HEK293 (cell line): ENCODE results near the gene SYT5.

ENCODE experiments used
- ATF2 ChIP-seq: fragments of 450-650 bp; formaldehyde crosslinking; IDR thresholded peaks from 2 replicates; pipeline ENCODE4 v1.5.1; 2016; ENCODE audit warnings: missing biosample characterization, missing genetic modification characterization, low read depth
- REST ChIP-seq: fragments of 450-650 bp; formaldehyde crosslinking; IDR thresholded peaks from 2 replicates; pipeline ENCODE4 v1.5.1; 2016; ENCODE audit warnings: missing biosample characterization, missing genetic modification characterization
- YY1 ChIP-seq: fragments of 450-650 bp; formaldehyde crosslinking; IDR thresholded peaks from 2 replicates; pipeline ENCODE4 v1.5.1; 2018; ENCODE audit warnings: missing biosample characterization, missing genetic modification characterization
- ZBTB20 ChIP-seq: fragments of 450-650 bp; formaldehyde crosslinking; IDR thresholded peaks from 2 replicates; pipeline ENCODE4 v1.5.1; 2016; ENCODE audit warnings: missing biosample characterization, missing genetic modification characterization
- ZBTB49 ChIP-seq: fragments of 450-650 bp; formaldehyde crosslinking; IDR thresholded peaks from 2 replicates; pipeline ENCODE4 v1.5.1; 2016; ENCODE audit warnings: missing biosample characterization, missing genetic modification characterization, low read depth
- ZBTB7A ChIP-seq: fragments of 450-650 bp; formaldehyde crosslinking; IDR thresholded peaks from 2 replicates; pipeline ENCODE4 v1.5.1; 2016; ENCODE audit warnings: low read depth, missing biosample characterization, missing genetic modification characterization
- ZFP41 ChIP-seq: fragments of 450-650 bp; formaldehyde crosslinking; IDR thresholded peaks from 2 replicates; pipeline ENCODE4 v1.5.1; 2016; ENCODE audit warnings: missing biosample characterization, missing genetic modification characterization, borderline replicate concordance
- ZNF626 ChIP-seq: fragments of 450-650 bp; sonication (Bioruptor Pico); formaldehyde crosslinking; IDR thresholded peaks from 2 replicates; pipeline ENCODE4 v1.5.1; 2018; ENCODE audit warnings: missing biosample characterization, missing genetic modification characterization, inconsistent platforms
- TF ChIP-seq, protein P1 (sequence below): fragments of 450-650 bp; formaldehyde crosslinking; IDR thresholded peaks from 2 replicates; pipeline ENCODE4 v1.5.1; 2016; ENCODE audit warnings: missing biosample characterization, missing genetic modification characterization
- TF ChIP-seq, protein P2 (sequence below): fragments of 450-650 bp; formaldehyde crosslinking; IDR thresholded peaks from 2 replicates; pipeline ENCODE4 v1.5.1; 2016; ENCODE audit warnings: missing biosample characterization, missing genetic modification characterization
- TF ChIP-seq, protein P3 (sequence below): IDR thresholded peaks from 2 replicates; pipeline ENCODE4 v1.6.1; 2011; ENCODE audit warnings: mild to moderate bottlenecking, low read depth, low read length, borderline replicate concordance
- TF ChIP-seq, protein P4 (sequence below): fragments of 450-650 bp; formaldehyde crosslinking; IDR thresholded peaks from 2 replicates; pipeline ENCODE4 v1.5.1; 2016; ENCODE audit warnings: missing biosample characterization, missing genetic modification characterization

- TF ChIP-seq, protein P1, sequence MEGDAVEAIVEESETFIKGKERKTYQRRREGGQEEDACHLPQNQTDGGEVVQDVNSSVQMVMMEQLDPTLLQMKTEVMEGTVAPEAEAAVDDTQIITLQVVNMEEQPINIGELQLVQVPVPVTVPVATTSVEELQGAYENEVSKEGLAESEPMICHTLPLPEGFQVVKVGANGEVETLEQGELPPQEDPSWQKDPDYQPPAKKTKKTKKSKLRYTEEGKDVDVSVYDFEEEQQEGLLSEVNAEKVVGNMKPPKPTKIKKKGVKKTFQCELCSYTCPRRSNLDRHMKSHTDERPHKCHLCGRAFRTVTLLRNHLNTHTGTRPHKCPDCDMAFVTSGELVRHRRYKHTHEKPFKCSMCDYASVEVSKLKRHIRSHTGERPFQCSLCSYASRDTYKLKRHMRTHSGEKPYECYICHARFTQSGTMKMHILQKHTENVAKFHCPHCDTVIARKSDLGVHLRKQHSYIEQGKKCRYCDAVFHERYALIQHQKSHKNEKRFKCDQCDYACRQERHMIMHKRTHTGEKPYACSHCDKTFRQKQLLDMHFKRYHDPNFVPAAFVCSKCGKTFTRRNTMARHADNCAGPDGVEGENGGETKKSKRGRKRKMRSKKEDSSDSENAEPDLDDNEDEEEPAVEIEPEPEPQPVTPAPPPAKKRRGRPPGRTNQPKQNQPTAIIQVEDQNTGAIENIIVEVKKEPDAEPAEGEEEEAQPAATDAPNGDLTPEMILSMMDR (tag by site-specific recombination), result no peak
- TF ChIP-seq ZBTB20 (tag by site-specific recombination) (no peak), REST (no peak), ZBTB7A (tag by site-specific recombination) (no peak), ZBTB49 (tag by site-specific recombination) (no peak), ZFP41 (tag by site-specific recombination) (no peak), ATF2 (no peak), ZNF626 (tag by site-specific recombination) (no peak), YY1 (tag by site-specific recombination) (no peak)
- TF ChIP-seq, protein P2, sequence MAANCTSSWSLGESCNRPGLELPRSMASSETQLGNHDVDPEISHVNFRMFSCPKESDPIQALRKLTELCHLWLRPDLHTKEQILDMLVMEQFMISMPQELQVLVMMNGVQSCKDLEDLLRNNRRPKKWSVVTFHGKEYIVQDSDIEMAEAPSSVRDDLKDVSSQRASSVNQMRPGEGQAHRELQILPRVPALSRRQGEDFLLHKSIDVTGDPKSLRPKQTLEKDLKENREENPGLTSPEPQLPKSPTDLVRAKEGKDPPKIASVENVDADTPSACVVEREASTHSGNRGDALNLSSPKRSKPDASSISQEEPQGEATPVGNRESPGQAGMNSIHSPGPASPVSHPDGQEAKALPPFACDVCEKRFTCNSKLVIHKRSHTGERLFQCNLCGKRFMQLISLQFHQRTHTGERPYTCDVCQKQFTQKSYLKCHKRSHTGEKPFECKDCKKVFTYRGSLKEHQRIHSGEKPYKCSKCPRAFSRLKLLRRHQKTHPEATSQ (tag by site-specific recombination), result no peak
- TF ChIP-seq, protein P3, sequence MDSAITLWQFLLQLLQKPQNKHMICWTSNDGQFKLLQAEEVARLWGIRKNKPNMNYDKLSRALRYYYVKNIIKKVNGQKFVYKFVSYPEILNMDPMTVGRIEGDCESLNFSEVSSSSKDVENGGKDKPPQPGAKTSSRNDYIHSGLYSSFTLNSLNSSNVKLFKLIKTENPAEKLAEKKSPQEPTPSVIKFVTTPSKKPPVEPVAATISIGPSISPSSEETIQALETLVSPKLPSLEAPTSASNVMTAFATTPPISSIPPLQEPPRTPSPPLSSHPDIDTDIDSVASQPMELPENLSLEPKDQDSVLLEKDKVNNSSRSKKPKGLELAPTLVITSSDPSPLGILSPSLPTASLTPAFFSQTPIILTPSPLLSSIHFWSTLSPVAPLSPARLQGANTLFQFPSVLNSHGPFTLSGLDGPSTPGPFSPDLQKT, result no peak
- TF ChIP-seq, protein P4, sequence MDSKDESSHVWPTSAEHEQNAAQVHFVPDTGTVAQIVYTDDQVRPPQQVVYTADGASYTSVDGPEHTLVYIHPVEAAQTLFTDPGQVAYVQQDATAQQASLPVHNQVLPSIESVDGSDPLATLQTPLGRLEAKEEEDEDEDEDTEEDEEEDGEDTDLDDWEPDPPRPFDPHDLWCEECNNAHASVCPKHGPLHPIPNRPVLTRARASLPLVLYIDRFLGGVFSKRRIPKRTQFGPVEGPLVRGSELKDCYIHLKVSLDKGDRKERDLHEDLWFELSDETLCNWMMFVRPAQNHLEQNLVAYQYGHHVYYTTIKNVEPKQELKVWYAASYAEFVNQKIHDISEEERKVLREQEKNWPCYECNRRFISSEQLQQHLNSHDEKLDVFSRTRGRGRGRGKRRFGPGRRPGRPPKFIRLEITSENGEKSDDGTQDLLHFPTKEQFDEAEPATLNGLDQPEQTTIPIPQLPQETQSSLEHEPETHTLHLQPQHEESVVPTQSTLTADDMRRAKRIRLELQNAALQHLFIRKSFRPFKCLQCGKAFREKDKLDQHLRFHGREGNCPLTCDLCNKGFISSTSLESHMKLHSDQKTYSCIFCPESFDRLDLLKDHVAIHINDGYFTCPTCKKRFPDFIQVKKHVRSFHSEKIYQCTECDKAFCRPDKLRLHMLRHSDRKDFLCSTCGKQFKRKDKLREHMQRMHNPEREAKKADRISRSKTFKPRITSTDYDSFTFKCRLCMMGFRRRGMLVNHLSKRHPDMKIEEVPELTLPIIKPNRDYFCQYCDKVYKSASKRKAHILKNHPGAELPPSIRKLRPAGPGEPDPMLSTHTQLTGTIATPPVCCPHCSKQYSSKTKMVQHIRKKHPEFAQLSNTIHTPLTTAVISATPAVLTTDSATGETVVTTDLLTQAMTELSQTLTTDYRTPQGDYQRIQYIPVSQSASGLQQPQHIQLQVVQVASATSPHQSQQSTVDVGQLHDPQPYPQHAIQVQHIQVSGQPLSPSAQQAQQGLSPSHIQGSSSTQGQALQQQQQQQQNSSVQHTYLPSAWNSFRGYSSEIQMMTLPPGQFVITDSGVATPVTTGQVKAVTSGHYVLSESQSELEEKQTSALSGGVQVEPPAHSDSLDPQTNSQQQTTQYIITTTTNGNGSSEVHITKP, result no peak
Observed at GRCh38 chr19:55229789-55230182, 49.7 kb upstream of the SYT5 start.
